Measurements from ENCODE around the gene SNF8.

The SNF8 gene

DNA sequence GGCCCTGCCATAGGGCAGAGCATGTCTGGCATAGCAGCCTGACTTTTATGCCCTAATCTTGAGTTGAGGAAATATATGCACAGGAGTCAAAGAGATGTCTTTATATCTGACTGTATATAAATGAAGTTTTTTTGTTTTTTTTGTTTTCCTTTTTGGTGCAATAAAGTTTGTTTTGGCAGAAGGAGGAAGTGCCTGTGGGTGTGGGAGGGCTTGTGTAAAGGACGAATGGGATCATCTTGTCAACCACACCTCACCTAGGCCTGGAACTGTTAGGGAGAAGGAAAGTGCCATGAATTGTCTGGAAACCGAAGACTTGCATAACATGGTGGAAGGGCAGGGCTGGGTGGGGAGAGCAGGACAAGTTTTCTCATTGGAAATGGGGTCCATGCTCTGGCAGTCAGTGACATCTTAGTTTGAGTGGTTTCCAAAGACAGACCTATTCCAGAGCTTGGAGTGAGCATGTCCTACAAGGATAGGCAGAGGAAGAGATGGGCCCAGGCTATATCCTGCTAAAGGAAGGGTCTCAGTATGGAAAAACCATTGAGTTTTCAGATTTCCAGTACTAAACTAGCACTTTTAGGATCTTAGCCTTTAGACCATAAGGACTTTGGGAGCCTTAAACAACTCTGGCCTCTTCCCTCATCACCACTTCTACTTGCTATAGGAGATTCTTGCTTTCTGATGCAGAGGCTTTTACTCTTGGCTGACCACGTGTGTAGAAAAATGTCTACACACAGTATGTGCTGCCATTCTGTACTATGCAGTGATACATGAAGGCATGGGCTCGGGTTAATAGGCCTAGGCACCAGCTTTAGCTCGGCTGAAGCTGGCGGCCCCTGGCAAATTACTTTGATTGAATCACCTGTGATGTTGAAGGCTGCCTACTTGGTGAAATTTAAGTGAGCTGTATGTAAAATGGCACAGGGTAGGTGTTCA lies 15.5 kb downstream of the SNF8 start:
- DNase-seq, result no peak

DNA sequence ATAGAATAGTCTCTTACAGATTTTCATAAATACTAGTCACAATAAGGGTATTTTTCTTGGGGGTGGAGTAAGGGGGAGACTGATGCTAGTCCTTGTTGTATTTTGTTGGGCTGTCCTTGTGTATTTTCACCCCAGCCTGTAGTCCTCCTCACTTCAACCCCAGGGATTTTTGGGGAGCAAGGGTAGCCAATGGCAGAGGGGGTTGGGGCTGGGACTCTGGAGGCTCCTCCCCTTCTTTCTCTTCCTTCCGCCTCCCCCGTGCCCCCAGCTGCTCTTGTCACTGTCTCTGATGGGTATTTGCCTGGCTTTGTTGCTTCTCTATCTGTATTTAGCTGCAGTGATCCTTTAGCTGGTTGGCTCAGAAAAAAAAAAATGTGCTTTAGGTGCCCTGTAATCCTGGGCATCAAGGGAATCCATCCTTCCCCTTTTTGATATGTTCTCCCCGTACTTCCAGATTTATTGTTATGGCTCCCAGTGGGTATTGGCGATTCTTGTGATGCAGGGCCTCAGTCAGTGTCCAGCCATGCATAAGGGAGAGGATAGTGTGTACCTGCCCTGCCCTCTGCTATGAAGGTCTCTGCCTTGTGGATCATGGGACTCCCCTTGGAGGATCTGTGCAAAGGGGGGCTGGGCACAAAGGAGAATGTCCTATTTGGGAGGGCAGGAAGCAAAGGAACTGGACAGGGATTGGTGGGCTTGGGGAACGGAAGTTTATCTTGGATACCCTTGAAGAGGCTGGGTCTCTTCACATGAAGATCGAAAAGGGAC lies 16.5 kb downstream of the SNF8 start:
- no peak for DNase-seq

DNA sequence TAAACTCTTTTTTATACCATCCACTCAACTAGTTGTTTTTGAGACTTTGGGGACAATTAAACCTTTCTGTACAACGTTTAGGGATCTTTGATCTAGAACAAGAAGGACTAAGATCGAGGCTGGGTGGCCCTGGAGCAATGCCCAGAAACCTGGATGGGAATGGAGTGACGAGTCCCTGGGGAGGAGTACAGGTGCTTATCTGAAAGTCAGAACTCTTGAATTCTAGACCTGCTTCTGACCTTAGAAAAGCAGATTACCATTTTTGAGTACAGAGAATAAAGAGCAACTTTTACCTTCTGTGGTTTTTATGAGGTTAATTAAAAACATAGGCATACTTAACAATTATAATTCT lies 18.7 kb downstream of the SNF8 start:
- DNase-seq, result no peak

DNA sequence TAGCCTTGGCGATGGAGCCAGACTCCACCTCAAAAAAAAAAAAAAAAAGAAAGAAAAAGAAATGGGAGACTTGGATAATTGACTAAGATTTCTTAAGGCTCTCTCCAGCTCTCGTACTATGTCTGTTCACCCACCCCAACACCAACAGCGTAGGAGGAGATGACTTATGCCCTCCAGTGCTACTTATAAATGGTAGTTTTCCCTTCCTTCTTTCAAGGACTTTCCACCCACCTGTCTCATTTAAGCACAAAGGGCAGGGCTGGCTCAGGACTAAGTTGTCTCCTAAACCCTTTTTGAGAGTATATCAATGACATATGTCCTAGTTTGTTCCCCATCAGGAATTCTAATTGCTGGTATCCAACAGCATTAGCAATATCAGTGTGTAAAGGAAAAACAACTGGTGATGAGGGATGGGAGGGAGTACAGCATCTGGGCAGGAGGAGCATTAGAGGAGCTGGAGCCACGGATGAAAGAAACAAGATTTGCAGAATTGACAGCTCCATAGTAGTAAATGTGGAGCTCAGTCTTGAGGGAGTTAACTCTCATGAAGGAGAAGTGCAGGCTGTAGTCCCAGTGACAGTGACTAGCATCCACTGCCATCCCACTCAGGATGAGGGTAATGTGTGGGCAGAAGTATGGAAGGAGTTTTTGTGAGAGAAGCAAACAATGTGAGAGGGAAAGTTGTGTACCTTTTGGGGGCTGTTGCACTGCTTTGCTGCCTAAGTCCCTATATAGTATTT lies 19.2 kb downstream of the SNF8 start:
- no peak for DNase-seq

DNA sequence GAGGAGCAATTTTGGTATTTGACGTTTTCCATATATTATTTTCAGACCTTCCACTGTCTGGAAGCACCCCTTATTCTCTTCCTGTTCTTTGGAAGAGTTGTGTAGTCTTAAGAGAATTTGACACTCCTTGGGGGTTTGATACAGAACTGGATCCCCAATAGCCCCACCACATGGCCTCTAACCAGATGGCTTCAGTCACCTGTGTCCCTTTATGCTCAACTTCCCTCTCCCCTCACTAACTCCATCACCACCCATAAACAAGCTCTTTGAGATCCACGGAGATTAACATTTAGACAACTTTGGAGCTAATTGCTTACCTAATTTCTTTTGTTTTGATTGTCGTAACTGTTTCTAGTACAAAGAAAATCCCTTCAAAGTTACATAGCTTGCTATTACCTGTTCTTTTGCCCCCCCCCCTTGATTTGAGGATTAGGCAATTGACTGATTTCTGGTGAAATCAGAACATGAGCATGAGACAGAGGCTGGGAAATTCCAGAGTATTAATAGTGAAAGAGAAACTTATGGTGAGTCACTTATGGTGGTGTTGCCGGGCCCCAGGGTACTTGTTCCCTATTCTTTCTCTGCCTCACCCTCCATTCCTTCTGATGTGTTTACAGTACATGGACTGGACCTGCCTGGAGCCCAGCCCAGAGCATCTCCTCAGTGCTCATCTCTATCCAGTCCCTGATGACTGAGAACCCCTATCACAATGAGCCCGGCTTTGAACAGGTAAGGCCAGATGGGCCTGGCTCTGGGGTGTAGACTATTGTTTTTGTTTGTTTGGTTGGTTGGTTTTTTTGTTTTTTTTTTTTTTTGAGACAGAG lies 29.0 kb downstream of the SNF8 start:
- DNase-seq, result peak; percentile 55 to 64

DNA sequence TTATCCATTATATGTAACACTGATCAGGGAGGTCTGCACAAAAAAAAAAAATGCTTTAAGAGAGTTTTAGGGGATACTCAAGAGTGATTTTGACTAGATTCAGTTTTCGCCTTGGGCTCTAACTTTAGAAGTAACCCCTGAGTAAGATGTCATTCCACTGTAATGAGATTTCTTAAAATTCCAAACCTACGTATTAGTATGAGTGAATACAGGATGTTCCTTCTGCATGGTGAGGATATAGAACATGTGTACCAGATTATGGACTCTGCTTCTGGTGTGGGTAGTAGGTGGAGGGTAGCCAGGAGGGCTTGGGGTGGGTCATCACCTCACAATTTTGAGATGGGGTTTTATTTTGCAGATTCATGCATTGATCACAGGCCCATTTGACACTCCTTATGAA lies 32.2 kb downstream of the SNF8 start:
- no peak for DNase-seq

DNA sequence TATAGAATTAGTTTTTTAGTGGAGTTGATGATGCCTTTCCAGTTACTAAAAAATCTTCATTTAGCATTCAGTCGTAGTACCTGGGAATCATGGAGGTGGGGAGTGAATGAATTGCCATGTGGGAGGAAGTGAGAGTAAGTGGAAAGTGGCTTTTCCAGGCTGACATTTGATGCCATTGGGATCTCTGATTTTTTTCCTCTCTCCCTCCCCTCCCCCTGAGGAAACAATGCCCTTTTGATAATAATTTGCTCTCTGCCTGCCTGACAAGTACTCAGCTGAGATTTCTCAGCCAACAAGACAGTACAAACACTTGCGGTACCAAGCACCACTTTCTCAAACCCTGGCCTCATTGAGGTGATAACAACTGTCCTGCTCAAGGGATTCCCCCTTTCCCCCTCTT lies 34.3 kb downstream of the SNF8 start:
- no peak for DNase-seq

DNA sequence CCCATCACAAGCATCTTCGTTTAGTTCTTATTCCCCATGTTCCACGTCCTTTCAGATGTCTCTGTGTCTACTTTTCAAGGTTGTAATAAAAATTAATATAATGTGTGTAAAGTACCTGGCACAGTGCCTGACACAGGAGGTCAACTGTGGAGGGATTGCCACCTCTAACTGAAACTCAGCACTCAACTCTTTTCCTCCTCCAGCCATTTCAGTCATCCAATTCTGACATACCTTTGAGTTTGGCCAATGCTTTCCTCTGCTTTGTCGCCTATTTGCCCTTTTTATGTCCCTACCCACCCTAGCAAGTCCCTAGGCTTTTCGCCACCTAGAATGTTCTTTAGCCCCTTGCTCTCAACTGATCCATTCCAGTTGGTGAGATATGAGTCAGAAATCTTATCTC lies 34.9 kb downstream of the SNF8 start:
- no peak for DNase-seq

DNA sequence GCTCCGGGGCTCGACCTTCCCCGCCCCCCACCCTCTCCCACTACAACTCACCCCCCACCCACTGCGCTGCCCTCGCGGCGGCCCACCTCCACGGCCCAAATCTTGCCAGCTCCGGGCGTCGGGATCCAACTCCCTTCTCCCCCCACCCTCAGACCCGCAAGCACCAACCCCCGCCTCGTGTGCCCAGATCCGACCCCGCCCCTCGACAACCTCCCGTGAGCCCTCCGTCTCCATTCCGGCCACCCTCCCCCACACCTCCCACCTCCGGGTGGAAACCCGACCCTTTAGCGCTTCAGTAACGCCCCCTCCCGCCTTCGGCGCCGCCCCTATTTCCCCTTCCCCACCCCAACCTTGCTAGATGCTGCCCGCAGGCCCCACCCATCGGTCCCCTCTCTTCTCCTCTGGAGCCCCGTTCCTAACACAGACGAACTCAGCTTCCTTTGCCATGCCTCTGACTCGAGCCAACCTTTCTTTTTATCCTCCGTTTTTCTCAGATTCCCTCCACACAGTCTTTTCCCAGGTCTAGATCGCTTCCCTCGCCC lies 35.7 kb downstream of the SNF8 start:
- DNase-seq, result peak; percentile 89 to 97

DNA sequence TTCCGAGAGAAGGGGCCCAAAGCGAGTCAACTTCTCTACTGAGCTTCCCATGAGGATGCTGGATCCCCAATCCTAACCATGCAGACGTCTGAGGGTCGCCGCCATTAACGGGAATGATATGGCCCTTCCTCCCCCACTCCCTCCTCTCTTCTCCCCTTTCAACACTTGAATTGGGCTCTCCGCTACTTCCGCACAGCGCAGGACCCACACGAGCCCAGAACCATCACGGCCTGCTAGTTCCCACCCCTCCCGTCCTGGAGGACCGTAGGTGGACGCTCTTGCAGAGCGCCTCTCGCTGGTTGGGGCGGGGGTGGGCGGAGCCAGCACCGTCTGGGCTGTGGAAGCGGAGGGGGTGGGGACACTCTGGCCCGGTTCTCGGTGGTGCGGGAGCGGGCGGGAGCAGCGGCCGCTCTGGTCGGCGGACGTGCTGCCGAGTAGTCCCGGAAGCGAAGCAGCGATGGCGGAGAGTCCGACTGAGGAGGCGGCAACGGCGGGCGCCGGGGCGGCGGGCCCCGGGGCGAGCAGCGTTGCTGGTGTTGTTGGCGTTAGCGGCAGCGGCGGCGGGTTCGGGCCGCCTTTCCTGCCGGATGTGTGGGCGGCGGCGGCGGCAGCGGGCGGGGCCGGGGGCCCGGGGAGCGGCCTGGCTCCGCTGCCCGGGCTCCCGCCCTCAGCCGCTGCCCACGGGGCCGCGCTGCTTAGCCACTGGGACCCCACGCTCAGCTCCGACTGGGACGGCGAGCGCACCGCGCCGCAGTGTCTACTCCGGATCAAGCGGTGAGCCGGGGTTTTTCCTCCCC lies 36.4 kb downstream of the SNF8 start, which contains the start of gene UBE2Z:
Gene UBE2Z (plus strand): TSS at position 361 of the 797 bp plus-strand sequence. CDS start 97 bp downstream, at position 458.
- peak; percentile 90 to 92 for DNase-seq

DNA sequence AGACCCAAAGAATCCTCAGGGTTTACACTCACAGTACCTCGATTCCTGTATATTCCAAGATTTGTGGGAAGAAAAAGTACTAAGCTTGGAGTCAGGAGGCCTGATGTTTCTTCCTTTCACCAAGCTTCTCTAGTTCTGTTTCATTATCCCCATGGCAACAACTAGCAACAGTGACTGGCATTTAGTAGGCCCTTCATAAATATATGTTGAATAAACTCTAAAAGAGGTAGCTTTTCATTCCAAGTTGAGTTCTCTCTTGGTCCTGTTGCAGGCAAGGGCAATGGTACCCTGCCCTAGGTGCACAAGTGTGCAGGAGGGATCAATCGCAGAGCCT lies 37.0 kb downstream of the SNF8 start:
- DNase-seq, result no peak

DNA sequence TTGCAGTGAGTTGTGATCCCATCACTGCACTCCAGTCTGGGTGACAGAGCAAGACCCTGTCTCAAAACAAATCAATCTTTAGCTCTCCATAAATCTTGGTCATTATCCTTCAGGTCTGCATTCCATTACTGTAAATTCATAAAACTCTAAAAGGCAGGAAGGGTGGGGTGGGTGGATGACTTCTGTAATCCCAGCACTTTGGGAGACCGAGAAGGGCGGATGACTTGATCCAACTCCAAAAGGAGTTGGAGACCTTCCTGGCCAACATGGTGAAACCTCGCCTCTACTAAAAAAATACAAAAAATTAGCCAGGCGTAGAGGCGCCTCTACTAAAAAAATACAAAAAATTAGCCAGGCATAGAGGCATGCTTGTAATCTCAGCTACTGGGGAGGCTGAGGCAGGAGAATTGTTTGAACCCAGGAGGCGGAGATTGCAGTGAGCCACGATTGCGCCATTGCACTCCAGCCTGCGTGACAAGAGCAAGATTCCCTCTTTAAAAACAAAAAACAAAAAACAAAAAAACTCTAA lies 38.6 kb downstream of the SNF8 start:
- no peak for DNase-seq

DNA sequence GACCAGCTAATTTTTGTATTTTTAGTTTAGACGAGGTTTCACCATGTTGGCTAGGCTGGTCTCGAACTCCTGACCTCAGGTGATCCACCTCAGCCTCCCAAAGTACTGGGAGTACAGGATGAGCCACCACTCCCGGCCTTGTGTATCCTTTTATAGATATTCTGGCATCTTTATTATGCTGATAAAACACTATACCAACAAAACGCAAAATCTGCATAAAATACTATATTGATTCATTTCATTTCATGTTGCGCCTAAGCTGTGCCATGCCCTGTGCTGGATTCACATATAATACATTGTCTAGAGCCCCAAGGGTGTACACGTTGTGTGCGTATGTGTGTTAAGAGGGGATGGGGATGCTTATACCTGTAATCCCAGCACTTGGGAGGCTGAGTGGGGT lies 40.2 kb downstream of the SNF8 start:
- DNase-seq, result no peak

DNA sequence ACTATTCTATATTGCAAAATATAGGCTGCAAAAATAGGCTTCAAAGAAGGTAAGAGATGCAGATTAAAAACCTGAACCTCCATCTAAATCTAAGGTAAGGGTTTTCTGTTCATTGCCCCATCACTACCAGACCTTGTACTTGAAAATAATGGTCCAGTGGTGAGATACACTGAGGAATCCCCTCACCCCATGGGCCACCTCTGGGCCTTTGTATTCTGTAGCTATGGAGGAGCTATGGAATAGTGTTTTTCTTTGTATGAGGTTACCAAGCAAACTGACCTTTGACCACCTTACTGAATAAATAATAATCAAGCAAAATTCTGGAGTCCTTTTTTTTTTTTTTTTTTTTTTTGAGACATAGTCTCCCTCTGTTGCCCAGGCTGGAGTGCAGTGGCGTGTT lies 41.2 kb downstream of the SNF8 start:
- no peak for DNase-seq

DNA sequence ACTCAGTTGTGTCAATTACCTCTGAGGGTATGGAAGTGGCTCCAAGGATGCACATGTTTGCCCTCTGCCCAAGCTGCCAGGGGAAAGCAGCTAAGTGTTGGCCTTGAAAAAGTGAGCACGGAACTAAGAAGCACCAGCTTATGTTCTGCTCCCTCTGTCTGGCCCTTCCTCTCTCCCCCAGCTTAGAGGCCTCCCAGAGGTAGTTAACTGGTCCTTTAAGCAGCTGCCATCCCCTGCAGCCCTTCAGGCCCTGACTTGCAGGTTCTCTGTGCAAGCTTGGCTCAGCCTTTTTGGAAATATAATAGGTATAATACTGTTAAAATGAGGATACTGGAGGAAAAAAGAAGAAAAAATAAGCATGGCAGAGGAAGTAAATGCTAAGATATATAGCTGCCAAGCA lies 43.4 kb downstream of the SNF8 start:
- no peak for DNase-seq

DNA sequence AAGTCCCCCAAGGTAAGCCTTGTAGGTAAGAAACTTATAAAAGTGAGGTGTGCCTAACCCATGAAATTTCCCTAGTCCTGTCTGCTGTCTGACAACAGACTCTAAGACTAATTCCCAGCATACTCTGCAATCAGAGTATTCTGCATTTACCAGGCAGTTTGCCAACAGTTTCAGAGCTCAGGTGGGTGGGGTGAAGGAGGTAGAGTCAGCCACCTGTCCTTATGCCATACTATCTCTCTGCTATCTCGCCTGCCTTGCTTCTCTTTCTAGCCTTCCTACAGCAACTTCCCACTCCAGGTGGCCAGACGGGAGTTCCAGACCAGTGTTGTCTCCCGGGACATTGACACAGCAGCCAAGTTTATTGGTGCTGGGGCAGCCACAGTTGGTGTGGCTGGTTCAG lies 49.8 kb downstream of the SNF8 start:
- DNase-seq, result no peak

DNA sequence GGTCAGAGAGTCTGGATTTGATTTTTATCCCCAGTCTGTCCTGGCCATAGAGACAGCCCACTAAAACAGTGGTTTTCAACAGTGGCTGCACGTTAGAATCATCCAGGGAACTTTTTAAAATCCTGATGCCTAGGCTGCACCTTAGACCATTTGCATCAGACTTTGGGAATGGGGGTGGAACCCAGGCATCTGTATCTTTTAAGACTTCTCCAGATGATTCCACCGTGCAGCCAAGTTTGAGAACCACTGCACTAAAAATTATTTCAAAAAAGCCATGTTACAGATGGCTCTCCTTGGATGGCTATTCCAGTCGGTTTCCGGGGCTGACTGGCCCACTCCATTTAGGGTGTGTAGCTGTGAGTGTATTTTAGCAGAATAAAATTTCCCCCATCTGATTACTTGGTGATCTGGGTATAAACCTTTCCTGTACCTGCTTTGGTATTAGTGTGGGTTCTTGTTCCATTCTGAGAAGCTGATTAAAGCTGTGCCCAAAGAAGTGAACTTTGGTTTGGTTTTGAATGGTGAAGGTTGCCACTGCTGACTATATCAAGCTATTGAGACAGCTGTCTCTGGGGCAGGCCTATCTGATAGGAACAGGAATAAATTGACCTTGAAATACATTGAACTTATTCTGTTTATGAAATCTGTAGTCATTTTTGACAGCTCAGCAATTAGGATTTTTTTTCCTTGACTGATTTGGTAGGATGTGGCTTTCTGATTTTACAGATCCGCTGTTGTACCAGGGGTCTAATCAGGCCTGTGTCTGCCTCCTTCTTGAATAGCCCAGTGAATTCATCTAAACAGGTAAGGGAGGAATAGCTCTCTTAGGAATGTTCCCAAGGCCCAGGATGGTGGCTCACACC lies 50.8 kb downstream of the SNF8 start:
- DNase-seq, result no peak

DNA sequence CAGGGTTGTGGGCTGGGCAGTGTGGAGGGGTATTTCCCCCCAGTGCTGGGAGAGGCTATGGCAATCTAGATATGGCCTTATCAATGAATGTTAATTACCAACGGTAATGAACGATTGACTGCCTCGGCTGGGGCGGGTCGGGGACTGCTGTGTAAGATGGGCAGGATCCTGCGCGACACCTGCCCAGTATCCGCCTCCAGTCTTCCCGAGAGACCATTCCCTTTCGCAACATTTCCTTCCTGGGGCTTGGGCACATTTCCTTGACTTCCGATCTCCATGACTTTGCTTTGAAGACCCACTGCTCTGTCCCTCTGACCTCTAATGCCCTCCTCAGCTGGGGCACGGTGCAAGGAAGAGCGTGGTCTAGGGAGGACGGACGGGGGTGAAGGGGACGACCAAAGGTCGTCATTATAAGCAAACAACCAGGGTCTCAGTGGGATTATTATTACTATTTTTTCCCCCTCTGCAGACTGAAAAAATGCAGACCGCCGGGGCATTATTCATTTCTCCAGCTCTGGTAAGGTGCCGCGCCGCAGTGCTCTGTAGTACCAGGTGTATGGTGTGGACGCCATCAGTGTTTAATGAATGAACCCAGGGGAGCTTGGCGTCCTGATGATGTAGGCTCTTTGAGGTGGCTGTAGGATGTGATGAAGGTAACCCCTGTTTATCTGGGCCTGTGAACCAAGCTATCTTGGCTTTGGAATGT lies 51.5 kb downstream of the SNF8 start:
- peak in 1 of 2 donors; percentile 27 for DNase-seq

DNA sequence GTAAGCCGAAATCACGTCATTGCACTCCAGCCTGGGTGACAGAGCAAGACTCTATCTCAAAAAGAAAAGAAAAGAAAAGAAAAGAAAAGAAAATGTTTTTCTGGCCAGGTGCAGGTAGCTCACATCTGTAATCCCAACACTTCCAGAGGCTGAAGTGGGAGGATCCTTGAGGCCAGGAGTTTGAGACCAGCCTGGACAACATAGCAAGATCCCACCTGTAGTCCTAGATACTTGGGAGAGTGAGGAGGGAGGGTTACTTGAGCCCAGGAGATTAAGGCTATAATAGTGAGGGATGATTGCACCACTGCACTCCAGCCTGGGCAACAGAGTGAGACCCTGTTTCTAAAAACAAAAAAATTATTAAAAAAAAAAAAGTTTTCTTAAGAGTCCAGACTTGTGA lies 54.6 kb downstream of the SNF8 start:
- DNase-seq, result no peak

DNA sequence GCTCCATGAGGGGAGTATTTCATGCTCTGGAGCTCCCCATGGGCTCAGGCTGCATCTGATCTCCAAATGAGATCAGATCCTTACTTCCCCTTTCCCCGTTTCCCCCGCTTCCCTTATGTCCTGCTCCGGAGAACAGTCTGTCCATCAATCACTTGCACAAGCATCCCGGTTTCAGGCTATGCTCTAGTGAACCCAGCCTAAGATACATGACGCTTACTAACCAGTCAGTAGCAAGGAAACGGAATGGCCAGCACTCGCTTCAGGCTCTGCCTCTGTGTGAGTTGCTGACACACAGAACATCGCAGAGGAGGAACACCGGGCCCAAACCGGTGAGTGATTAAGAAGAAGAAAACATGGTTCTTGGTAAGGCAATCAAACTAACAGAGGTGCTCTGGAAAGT lies 61.5 kb downstream of the SNF8 start:
- no peak for DNase-seq

Measured in stimulated activated CD4-positive, alpha-beta T cell treated with anti-CD3 and anti-CD28 coated beads, Interleukin-2, amount 100 ng/mL, for 24 hours (primary cell).